Amniotic stem cell (primary cell): ENCODE results near the gene PTPRM.
"Not testable (repeated sequence)": the region's sequence is repeated elsewhere in the genome, so short reads cannot be mapped to it uniquely, and the experiment has no call there.

Experiments
- DNase-seq: peaks from one replicate; lab custom pipeline; 2025; lab: John Stamatoyannopoulos, UW

Gene PTPRM

GRCh38 chr18:7950380-7951136 is 383.4 kb downstream of the PTPRM start:
- DNase-seq: no peak

- no peak for DNase-seq
These were observed 386.2 kb downstream of the PTPRM start for GRCh38 chr18:7953095-7953958.

GRCh38 chr18:7954238-7954637 is 387.1 kb downstream of the PTPRM start:
- no peak for DNase-seq

- no peak for DNase-seq
These were observed 388.1 kb downstream of the PTPRM start for GRCh38 chr18:7955175-7955574.

GRCh38 chr18:7957297-7957696 is 390.2 kb downstream of the PTPRM start:
- DNase-seq: no peak

GRCh38 chr18:7958081-7958896 is 391.2 kb downstream of the PTPRM start:
- no peak for DNase-seq

GRCh38 chr18:7958897-7959146 is 391.7 kb downstream of the PTPRM start:
- DNase-seq: no peak

GRCh38 chr18:7966682-7967081 is 399.6 kb downstream of the PTPRM start:
- DNase-seq: not testable (repeated sequence)

- DNase-seq: no peak
These were observed 407.2 kb downstream of the PTPRM start for GRCh38 chr18:7974200-7974874.

GRCh38 chr18:7977897-7978296 is 410.8 kb downstream of the PTPRM start:
- no peak for DNase-seq

GRCh38 chr18:7978834-7979233 is 411.7 kb downstream of the PTPRM start:
- DNase-seq: no peak

- DNase-seq: no peak
These were observed 412.6 kb downstream of the PTPRM start for GRCh38 chr18:7979714-7980113.

- DNase-seq: no peak
These were observed 413.0 kb downstream of the PTPRM start for GRCh38 chr18:7980136-7980535.

- DNase-seq: no peak
These were observed 413.5 kb downstream of the PTPRM start for GRCh38 chr18:7980656-7981055.

- no peak for DNase-seq
These were observed 415.1 kb downstream of the PTPRM start for GRCh38 chr18:7982216-7982615.

- DNase-seq: peak; percentile 28
These were observed 420.3 kb downstream of the PTPRM start for GRCh38 chr18:7987284-7987976.

GRCh38 chr18:7990670-7991069 is 423.6 kb downstream of the PTPRM start:
- DNase-seq: no peak

GRCh38 chr18:8001711-8002301 is 434.7 kb downstream of the PTPRM start:
- no peak for DNase-seq

- peak; percentile 14 for DNase-seq
These were observed 437.0 kb downstream of the PTPRM start for GRCh38 chr18:8003878-8004675.

GRCh38 chr18:8004792-8005191 is 437.7 kb downstream of the PTPRM start:
- no peak for DNase-seq
